Superior temporal gyrus (tissue), 1 donor: Measurements from ENCODE around the gene BIRC5.

ENCODE experiments used
- DNase-seq: peaks from one replicate; pipeline ENCODE4 v3.0.0-alpha.2; 2016; ENCODE audit errors: extremely low spot score

The BIRC5 gene

DNA sequence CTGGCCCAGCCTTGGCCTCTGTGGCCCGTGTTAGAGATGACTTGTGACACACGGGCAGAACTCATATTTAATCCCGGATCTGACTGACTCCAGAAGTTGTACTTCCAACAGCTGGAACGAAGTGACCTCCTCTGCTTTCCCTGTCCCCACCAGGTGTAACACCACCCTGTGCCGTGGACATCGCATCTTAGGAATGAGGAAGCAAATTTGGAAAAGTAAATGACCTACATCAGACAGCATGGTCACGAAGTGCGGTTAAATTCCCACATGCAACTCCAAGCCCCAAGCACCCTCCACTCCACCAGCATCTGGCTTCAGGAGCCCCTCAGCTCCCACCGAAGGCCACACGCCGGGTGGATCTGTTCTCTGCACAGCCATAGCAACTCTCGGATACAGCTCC lies 30.1 kb upstream of the BIRC5 start:
- no peak for DNase-seq

- DNase-seq = no peak
Observed at GRCh38 chr17:78184351-78184750, 29.7 kb upstream of the BIRC5 start.

- no peak for DNase-seq
Observed at GRCh38 chr17:78184868-78185267, 29.2 kb upstream of the BIRC5 start.

DNA sequence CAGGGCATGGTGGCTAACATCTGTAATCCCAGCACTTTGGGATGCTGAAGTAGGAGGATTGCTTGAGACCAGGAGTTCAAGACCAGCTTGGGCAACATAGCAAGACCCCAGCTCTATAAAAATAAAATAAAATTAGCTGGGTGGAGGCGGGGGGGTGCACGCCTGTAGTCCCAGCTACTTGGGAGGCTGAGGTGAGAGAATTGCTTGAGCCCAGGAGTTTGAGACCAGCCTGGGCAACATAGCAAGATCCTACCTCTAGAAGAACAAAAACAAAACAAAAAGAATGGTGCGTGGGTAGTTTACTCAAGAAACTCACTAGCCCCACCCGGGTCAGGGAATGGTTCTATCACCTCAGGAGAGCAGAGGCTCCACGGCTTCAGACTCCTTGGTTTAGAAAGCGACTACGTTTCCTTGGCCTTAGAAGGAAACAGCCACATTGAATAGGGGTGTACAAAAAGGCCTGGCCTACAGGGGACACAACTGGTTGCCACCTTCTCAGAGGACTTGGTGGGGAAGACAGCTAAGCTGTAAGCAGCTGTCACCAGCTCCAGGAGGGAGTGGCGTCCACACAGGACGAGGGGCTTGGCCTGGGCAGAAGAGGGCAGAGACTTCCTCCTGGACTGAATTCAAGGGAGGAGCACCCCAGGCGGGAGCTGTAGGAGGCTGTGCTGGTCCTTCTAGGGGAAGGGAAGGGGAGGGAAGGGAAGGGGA lies 27.9 kb upstream of the BIRC5 start:
- no peak for DNase-seq

DNA sequence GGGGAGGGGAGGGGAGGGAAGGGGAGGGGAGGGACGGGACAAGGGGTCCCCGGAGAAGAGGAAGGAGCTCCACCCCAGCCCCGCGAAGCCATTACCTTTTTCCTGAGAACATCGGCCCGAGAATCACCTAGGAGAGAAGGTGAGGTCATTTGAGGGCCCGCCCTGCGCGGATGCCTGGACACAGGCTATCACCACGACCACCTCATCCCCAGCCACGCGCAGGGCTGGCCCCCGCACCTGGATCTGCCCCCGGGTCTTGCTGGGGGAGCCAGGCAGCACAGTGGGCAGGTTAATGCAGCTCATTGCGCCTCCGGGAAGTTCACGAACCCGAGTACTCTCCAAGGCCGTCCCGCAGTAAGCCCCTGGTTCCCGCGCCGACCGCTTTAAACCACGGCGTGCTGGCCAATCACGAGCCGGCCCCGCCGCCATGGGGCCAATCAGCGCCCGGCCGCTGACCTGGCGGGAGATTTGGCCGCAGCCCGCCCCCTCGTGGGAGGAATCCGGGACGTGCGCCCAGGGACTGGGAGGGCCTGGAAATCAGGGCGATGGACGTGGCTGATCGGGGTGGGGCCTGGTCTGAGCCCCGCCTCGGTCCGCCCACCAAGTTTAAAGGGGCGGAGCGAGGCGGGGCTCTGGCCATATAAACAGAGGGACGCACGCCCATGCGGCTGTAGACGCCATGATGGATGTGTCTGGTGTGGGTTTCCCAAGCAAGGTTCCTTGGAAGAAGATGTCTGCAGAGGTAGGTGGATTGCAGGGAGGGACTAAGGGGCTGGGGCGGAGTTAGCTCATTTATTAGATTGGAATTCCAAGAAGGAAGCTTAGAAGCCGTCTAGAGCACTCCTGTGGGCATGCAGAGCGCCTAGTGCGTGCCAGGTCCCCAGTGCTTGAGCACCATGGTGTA lies 27.1 kb upstream of the BIRC5 start, which contains the start of the genes AFMID and TK1:
Gene AFMID, plus strand, starts transcription at position 671 of the 904 bp plus-strand sequence. Its CDS starts 9 bp downstream, at position 680.
Gene TK1, minus strand, starts transcription at position 361 of the 904 bp plus-strand sequence. Its CDS starts 58 bp downstream, at position 303.
- peak; percentile 98 for DNase-seq

GRCh38 chr17:78196716-78197115 lies 17.3 kb upstream of the BIRC5 start:
- DNase-seq = no peak

GRCh38 chr17:78197147-78197832 lies 16.8 kb upstream of the BIRC5 start:
- peak; percentile 71 for DNase-seq

DNA sequence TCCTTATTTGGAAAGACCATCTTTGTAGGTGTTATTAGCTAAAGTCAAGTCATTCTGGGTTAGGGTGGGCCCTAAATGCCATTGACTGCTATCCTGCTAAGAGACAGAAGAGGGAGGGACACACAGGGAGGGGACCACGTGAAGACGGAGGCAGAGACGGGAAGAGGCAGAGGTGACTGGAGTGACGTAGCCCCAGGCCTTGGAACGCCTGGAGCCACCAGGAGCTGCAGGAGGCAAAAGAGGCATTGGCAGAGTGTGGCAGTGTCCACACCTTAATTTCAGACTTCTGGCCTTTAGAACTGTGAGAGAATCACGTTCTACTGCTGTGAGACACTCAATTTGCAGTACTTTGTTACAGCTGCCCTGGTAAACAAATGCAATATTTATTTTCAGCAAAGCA lies 13.6 kb upstream of the BIRC5 start:
- DNase-seq = no peak

DNA sequence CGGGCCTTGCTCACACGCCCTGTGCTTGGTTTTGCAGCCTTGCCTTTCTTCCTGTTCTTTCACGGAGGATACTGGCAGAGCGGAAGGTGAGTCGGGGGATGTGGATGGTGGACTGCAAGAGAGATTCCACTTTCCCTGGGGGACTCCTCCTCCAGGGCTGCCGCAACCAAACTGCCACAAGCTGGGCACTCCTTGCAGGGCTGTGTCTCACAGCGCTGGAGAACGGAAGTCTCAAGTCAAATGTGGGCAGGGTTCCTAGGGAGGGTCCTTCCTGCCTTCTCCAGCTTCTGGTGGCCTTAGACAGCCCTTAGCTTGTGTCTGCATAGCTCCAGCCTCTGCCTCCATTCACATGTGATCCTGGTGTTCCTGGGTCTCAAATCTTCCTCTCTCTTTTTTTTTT lies 11.4 kb upstream of the BIRC5 start:
- DNase-seq = no peak

GRCh38 chr17:78204387-78205123 lies 9.5 kb upstream of the BIRC5 start:
- DNase-seq = no peak

GRCh38 chr17:78205124-78205775 lies 8.8 kb upstream of the BIRC5 start:
- no peak for DNase-seq

DNA sequence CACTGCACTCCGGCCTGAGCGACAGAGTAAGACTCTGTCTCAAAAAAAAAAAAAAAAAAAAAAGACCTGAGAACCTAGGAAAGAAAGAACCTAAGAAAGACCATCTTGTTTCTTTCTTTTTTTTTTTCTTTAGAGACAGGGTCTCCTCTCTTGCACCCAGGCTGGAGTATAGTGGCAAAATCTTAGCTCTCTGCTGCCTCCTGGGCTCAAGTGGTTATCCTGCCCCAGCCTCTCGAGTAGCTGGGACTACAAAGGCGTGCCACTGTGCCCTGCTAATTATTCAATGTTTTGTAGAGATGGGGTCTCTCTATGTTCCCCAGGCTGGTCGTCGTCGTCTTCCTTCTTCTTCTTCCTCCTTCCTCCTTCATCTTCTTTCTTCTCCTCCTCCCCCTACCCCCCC lies 7.8 kb upstream of the BIRC5 start:
- DNase-seq = no peak

DNA sequence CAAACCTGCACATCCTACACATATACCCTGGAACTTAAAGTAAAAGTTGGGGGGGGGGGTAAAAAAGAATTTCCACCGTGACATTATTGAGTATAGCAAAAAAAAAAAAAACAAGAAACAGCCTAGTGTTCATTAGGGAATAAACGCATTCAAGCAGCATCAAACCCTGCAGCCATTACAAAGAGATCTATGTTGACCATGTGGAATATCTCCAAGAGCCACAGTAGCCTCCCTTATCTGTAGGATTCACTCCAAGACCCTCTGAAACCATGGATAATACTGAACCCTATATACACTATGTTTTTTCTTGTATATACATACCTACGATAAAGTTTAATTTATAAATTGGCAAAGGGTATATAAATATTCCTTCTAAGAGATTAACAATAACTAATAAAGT lies 5.6 kb upstream of the BIRC5 start:
- peak; percentile 72 for DNase-seq

- no peak for DNase-seq
Observed at GRCh38 chr17:78210111-78210510, 3.9 kb upstream of the BIRC5 start.

GRCh38 chr17:78211032-78211431 lies 3.0 kb upstream of the BIRC5 start:
- no peak for DNase-seq

DNA sequence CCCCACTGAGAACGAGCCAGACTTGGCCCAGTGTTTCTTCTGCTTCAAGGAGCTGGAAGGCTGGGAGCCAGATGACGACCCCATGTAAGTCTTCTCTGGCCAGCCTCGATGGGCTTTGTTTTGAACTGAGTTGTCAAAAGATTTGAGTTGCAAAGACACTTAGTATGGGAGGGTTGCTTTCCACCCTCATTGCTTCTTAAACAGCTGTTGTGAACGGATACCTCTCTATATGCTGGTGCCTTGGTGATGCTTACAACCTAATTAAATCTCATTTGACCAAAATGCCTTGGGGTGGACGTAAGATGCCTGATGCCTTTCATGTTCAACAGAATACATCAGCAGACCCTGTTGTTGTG lies 631 bp downstream of the BIRC5 start:
- DNase-seq = no peak

- no peak for DNase-seq
Observed at GRCh38 chr17:78219396-78220150, 5.5 kb downstream of the BIRC5 start.

- DNase-seq = no peak
Observed at GRCh38 chr17:78223061-78223460, 9.0 kb downstream of the BIRC5 start.

GRCh38 chr17:78223765-78224164 lies 9.7 kb downstream of the BIRC5 start:
- no peak for DNase-seq
